Measurements from ENCODE around the gene MRTO4.
"Not testable (repeated sequence)": the region's sequence is repeated elsewhere in the genome, so short reads cannot be mapped to it uniquely, and the experiment has no call there.

The MRTO4 gene

GRCh38 chr1:19222979-19223824, 28.4 kb upstream of the MRTO4 start:
- DNase-seq (ENCODE audit: low spot score), result no peak

- no peak for DNase-seq (ENCODE audit: low spot score)
Measured at GRCh38 chr1:19229229-19229628, 22.4 kb upstream of the MRTO4 start.

- DNase-seq (ENCODE audit: low spot score), result no peak
Measured at GRCh38 chr1:19229828-19230325, 21.7 kb upstream of the MRTO4 start.

- DNase-seq (ENCODE audit: low spot score), result not testable (repeated sequence)
Measured at GRCh38 chr1:19231736-19232523, 19.7 kb upstream of the MRTO4 start.

GRCh38 chr1:19232524-19232846, 19.1 kb upstream of the MRTO4 start:
- DNase-seq (ENCODE audit: low spot score), result no peak

GRCh38 chr1:19234224-19234623, 17.4 kb upstream of the MRTO4 start:
- DNase-seq (ENCODE audit: low spot score), result no peak

GRCh38 chr1:19239876-19240275, 11.7 kb upstream of the MRTO4 start:
- DNase-seq (ENCODE audit: low spot score), result no peak

GRCh38 chr1:19240673-19241538, 10.7 kb upstream of the MRTO4 start:
- DNase-seq (ENCODE audit: low spot score), result peak; percentile 50

- no peak for DNase-seq (ENCODE audit: low spot score)
Measured at GRCh38 chr1:19250629-19251304, 838 bp upstream of the MRTO4 start.

GRCh38 chr1:19254416-19254815, 2.8 kb downstream of the MRTO4 start:
- DNase-seq (ENCODE audit: low spot score), result no peak

- DNase-seq (ENCODE audit: low spot score), result no peak
Measured at GRCh38 chr1:19255288-19255687, 3.7 kb downstream of the MRTO4 start.

GRCh38 chr1:19256301-19256700, 4.7 kb downstream of the MRTO4 start:
- not testable (repeated sequence) for DNase-seq (ENCODE audit: low spot score)

GRCh38 chr1:19257178-19257914, 5.7 kb downstream of the MRTO4 start:
- no peak for DNase-seq (ENCODE audit: low spot score)

GRCh38 chr1:19258353-19258752, 6.7 kb downstream of the MRTO4 start:
- no peak for DNase-seq (ENCODE audit: low spot score)

- peak; percentile 9 for DNase-seq (ENCODE audit: low spot score)
Measured at GRCh38 chr1:19260211-19261138, 8.9 kb downstream of the MRTO4 start.

- no peak for DNase-seq (ENCODE audit: low spot score)
Measured at GRCh38 chr1:19262047-19262446, 10.4 kb downstream of the MRTO4 start.

- DNase-seq (ENCODE audit: low spot score), result no peak
Measured at GRCh38 chr1:19262744-19263143, 11.1 kb downstream of the MRTO4 start.

GRCh38 chr1:19268445-19268844, 16.8 kb downstream of the MRTO4 start:
- DNase-seq (ENCODE audit: low spot score), result no peak

- not testable (repeated sequence) for DNase-seq (ENCODE audit: low spot score)
Measured at GRCh38 chr1:19269427-19270342, 18.1 kb downstream of the MRTO4 start.

Measured in kidney capillary endothelial cell (primary cell).